ENCODE measurements around the gene FKBP7. TPM values are rescaled to one million over a fixed set of nuclear protein-coding genes. Genes with fewer than 3 reads are reported as not detected.

FKBP7 gene
- polyA plus RNA-seq, 1 donor from 2014 or later, result 46.1 TPM

DNA sequence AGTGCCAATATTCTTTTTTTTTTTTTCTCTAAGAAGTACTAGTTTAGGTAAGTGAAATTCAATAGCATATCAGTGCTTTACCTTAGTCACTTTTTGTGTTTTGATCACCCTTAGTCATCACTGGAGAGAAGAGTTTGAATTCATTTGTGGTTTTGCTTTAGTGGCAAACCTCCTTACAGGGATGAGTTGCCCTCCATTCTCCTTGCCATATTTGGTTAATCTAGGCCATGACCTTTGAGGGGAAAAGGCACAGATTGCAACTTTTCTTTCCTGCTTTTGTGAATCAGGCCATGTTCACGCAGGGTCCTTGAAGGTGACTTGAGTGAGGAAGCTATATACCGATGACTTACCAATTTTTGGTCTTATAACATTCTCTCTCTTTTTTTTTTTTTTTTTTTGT is 36.3 kb upstream of the FKBP7 start:
- Histone ChIP-seq H3K4me2 (ENCODE audit: low read length) (no peak overlapping the region), H3K36me3 (ENCODE audit: insufficient read depth, low read length) (no peaks in the 10 kb centered on the region), H3K9ac (ENCODE audit: low read length) (no peak overlapping the region), H3K9me3 (ENCODE audit: low read length) (no peaks in the 10 kb centered on the region), H3K9me2 (ENCODE audit: insufficient read depth, low read length) (no peaks in the 10 kb centered on the region), H3K4me3 (ENCODE audit: low read length) (no peak overlapping the region), H4K20me1 (ENCODE audit: insufficient read depth) (no peaks in the 10 kb centered on the region), H3K27me3 (ENCODE audit: insufficient read depth, low read depth, low read length) (no peaks in the 10 kb centered on the region), H3K79me2 (replicated peaks; ENCODE audit: insufficient read depth, low read length) (no peaks in the 10 kb centered on the region), H2AFZ (ENCODE audit: low read depth, low read length) (no peak overlapping the region), H3F3A (ENCODE audit: insufficient read depth, low read length, poor library complexity, severe bottlenecking) (no peaks in the 10 kb centered on the region), H3K27ac (ENCODE audit: low read length) (no peak overlapping the region)
- TF ChIP-seq EP300 (conservative IDR thresholded peaks at IDR 0.05; ENCODE audit: poor library complexity, severe bottlenecking) (no peak), REST (IDR thresholded peaks at IDR 0.05; ENCODE audit: borderline replicate concordance) (no peak), TAF1 (IDR thresholded peaks at IDR 0.05; ENCODE audit: low read depth) (no peak), RAD21 (conservative IDR thresholded peaks at IDR 0.05) (no peak), MXI1 (conservative IDR thresholded peaks at IDR 0.05; ENCODE audit: poor library complexity, severe bottlenecking) (no peak), SMC3 (conservative IDR thresholded peaks at IDR 0.05; ENCODE audit: poor library complexity) (no peak), POLR2AphosphoS5 (IDR thresholded peaks at IDR 0.05) (no peak), EZH2 (IDR thresholded peaks at IDR 0.05; ENCODE audit: borderline replicate concordance, insufficient read depth, low read length, poor library complexity, severe bottlenecking) (no peak)
- TF ChIP-seq, protein P1, sequence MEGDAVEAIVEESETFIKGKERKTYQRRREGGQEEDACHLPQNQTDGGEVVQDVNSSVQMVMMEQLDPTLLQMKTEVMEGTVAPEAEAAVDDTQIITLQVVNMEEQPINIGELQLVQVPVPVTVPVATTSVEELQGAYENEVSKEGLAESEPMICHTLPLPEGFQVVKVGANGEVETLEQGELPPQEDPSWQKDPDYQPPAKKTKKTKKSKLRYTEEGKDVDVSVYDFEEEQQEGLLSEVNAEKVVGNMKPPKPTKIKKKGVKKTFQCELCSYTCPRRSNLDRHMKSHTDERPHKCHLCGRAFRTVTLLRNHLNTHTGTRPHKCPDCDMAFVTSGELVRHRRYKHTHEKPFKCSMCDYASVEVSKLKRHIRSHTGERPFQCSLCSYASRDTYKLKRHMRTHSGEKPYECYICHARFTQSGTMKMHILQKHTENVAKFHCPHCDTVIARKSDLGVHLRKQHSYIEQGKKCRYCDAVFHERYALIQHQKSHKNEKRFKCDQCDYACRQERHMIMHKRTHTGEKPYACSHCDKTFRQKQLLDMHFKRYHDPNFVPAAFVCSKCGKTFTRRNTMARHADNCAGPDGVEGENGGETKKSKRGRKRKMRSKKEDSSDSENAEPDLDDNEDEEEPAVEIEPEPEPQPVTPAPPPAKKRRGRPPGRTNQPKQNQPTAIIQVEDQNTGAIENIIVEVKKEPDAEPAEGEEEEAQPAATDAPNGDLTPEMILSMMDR (IDR thresholded peaks at IDR 0.05; ENCODE audit: poor library complexity, severe bottlenecking), result no peak

GRCh38 chr2:178513876-178514275 is 35.5 kb upstream of the FKBP7 start:
- no peak overlapping the region for H3K4me3 ChIP-seq (ENCODE audit: low read length)

More at GRCh38 chr2:178513876-178514275, 35.5 kb upstream of the FKBP7 start:
- no peaks in the 10 kb centered on the region for H3K79me2 ChIP-seq (replicated peaks; ENCODE audit: insufficient read depth, low read length)
- no peak for TF ChIP-seq TAF1 (IDR thresholded peaks at IDR 0.05; ENCODE audit: low read depth)
- no peak for TF ChIP-seq POLR2AphosphoS5 (IDR thresholded peaks at IDR 0.05)
- TF ChIP-seq MXI1 (conservative IDR thresholded peaks at IDR 0.05; ENCODE audit: poor library complexity, severe bottlenecking), result no peak
- no peak for TF ChIP-seq RAD21 (conservative IDR thresholded peaks at IDR 0.05)
- no peak for TF ChIP-seq EZH2 (IDR thresholded peaks at IDR 0.05; ENCODE audit: borderline replicate concordance, insufficient read depth, low read length, poor library complexity, severe bottlenecking)
- TF ChIP-seq REST (IDR thresholded peaks at IDR 0.05; ENCODE audit: borderline replicate concordance), result no peak
- TF ChIP-seq, protein P1 (IDR thresholded peaks at IDR 0.05; ENCODE audit: poor library complexity, severe bottlenecking), result no peak
- no peak for TF ChIP-seq SMC3 (conservative IDR thresholded peaks at IDR 0.05; ENCODE audit: poor library complexity)
- TF ChIP-seq EP300 (conservative IDR thresholded peaks at IDR 0.05; ENCODE audit: poor library complexity, severe bottlenecking), result no peak
- H3K27me3 ChIP-seq (ENCODE audit: insufficient read depth, low read depth, low read length), result no peaks in the 10 kb centered on the region
- H3K9me3 ChIP-seq (ENCODE audit: low read length), result no peaks in the 10 kb centered on the region
- H3K9ac ChIP-seq (ENCODE audit: low read length), result no peak overlapping the region
- no peak overlapping the region for H3K27ac ChIP-seq (ENCODE audit: low read length)
- H3K9me2 ChIP-seq (ENCODE audit: insufficient read depth, low read length), result no peaks in the 10 kb centered on the region
- no peaks in the 10 kb centered on the region for H3K36me3 ChIP-seq (ENCODE audit: insufficient read depth, low read length)
- no peak overlapping the region for H3K4me2 ChIP-seq (ENCODE audit: low read length)
- H3F3A ChIP-seq (ENCODE audit: insufficient read depth, low read length, poor library complexity, severe bottlenecking), result no peaks in the 10 kb centered on the region
- H2AFZ ChIP-seq (ENCODE audit: low read depth, low read length), result no peak overlapping the region
- no peaks in the 10 kb centered on the region for H4K20me1 ChIP-seq (ENCODE audit: insufficient read depth)
